SU-DHL-6 (cell line): ENCODE measurements around the gene TGFB2.

Experiments used
- EZH2phosphoT487 ChIP-seq: fragments of 200-600 bp; sonication (generic), shearing (Covaris generic); conservative IDR thresholded peaks from 2 replicates; pipeline ENCODE4 v1.6.1; 2018; ENCODE audit warnings: mild to moderate bottlenecking, antibody characterized with exemption, low read length, moderate library complexity, mixed read lengths
- TF ChIP-seq, protein P1 (sequence below): fragments of 200-600 bp; sonication (generic); IDR thresholded peaks from one replicate; pipeline ENCODE4 v1.5.1; 2017; ENCODE audit warnings: antibody characterized with exemption, mild to moderate bottlenecking, low read length, moderate library complexity; ENCODE audit not compliant: insufficient read depth, poor library complexity, severe bottlenecking

DNA sequence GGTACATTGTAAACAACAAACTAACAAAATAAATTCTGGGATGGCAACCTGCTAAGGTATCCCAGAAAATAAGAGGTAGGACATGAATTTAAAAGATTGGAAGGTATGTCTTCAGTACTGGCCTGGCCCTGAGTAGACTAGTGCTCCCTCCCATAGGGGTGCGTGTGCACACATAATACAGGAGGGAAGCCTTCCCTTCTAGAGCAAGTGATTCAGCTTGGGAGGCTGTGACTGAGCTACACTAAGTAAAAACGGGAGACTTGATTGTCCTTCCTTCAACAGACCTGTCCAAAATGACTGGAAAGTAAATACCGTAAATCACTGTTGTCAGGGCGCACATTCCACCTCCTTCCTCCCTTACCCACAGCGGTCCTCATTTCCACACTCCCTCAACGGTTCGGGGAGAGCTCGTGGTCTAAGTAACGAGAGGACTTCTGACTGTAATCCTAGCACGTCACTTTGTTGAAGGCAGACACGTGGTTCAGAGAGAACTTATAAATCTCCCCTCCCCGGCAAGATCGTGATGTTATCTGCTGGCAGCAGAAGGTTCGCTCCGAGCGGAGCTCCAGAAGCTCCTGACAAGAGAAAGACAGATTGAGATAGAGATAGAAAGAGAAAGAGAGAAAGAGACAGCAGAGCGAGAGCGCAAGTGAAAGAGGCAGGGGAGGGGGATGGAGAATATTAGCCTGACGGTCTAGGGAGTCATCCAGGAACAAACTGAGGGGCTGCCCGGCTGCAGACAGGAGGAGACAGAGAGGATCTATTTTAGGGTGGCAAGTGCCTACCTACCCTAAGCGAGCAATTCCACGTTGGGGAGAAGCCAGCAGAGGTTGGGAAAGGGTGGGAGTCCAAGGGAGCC is at the start of gene TGFB2:
- TF ChIP-seq, protein P1, sequence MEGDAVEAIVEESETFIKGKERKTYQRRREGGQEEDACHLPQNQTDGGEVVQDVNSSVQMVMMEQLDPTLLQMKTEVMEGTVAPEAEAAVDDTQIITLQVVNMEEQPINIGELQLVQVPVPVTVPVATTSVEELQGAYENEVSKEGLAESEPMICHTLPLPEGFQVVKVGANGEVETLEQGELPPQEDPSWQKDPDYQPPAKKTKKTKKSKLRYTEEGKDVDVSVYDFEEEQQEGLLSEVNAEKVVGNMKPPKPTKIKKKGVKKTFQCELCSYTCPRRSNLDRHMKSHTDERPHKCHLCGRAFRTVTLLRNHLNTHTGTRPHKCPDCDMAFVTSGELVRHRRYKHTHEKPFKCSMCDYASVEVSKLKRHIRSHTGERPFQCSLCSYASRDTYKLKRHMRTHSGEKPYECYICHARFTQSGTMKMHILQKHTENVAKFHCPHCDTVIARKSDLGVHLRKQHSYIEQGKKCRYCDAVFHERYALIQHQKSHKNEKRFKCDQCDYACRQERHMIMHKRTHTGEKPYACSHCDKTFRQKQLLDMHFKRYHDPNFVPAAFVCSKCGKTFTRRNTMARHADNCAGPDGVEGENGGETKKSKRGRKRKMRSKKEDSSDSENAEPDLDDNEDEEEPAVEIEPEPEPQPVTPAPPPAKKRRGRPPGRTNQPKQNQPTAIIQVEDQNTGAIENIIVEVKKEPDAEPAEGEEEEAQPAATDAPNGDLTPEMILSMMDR: no peak
- no peak for TF ChIP-seq EZH2phosphoT487
